Measurements from ENCODE around the gene VWA8. TPM values are rescaled to one million over a fixed set of nuclear protein-coding genes. Genes with fewer than 3 reads are reported as not detected.

The VWA8 gene
- total RNA-seq, 1 donor from 2014 or later, result 12.2 TPM

- no peaks in the 10 kb centered on the region for H3K27me3 Mint-ChIP-seq (ENCODE audit: low read depth)
- no peak overlapping the region for H3K27ac Mint-ChIP-seq (ENCODE audit: unreplicated experiment)
- TF ChIP-seq CTCF (IDR thresholded peaks at IDR 0.05), result no peak
- no peak for DNase-seq (ENCODE audit: low spot score)
- no peaks in the 10 kb centered on the region for H3K9me3 Mint-ChIP-seq (ENCODE audit: low read depth)
- no peaks in the 10 kb centered on the region for H3K36me3 Mint-ChIP-seq (ENCODE audit: low read depth)
- H3K4me1 Mint-ChIP-seq (ENCODE audit: low read depth), result peaks cover 14% of the 10 kb centered on the region
- no peak overlapping the region for H3K4me3 Mint-ChIP-seq (ENCODE audit: unreplicated experiment)
Observed at GRCh38 chr13:41550276-41550675, 410.6 kb downstream of the VWA8 start.

GRCh38 chr13:41549491-41549890, 411.4 kb downstream of the VWA8 start:
- Mint-ChIP-seq H3K27ac (ENCODE audit: unreplicated experiment) (no peak overlapping the region), H3K4me1 (ENCODE audit: low read depth) (peaks cover 14% of the 10 kb centered on the region), H3K36me3 (ENCODE audit: low read depth) (no peaks in the 10 kb centered on the region), H3K9me3 (ENCODE audit: low read depth) (no peaks in the 10 kb centered on the region), H3K4me3 (ENCODE audit: unreplicated experiment) (no peak overlapping the region), H3K27me3 (ENCODE audit: low read depth) (no peaks in the 10 kb centered on the region)
- no peak for TF ChIP-seq CTCF (IDR thresholded peaks at IDR 0.05)
- no peak for DNase-seq (ENCODE audit: low spot score)

- no peaks in the 10 kb centered on the region for H3K27me3 Mint-ChIP-seq (ENCODE audit: low read depth)
- no peak overlapping the region for H3K4me3 Mint-ChIP-seq (ENCODE audit: unreplicated experiment)
- DNase-seq (ENCODE audit: low spot score), result no peak
- no peak for TF ChIP-seq CTCF (IDR thresholded peaks at IDR 0.05)
- H3K36me3 Mint-ChIP-seq (ENCODE audit: low read depth), result no peaks in the 10 kb centered on the region
- no peak overlapping the region for H3K27ac Mint-ChIP-seq (ENCODE audit: unreplicated experiment)
- H3K4me1 Mint-ChIP-seq (ENCODE audit: low read depth), result peaks cover 14% of the 10 kb centered on the region
- H3K9me3 Mint-ChIP-seq (ENCODE audit: low read depth), result no peaks in the 10 kb centered on the region
Observed at GRCh38 chr13:41548910-41549309, 412.0 kb downstream of the VWA8 start.

- Mint-ChIP-seq H3K27ac (ENCODE audit: unreplicated experiment) (no peak overlapping the region), H3K27me3 (ENCODE audit: low read depth) (no peaks in the 10 kb centered on the region), H3K36me3 (ENCODE audit: low read depth) (no peaks in the 10 kb centered on the region), H3K4me1 (ENCODE audit: low read depth) (peaks cover 14% of the 10 kb centered on the region), H3K4me3 (ENCODE audit: unreplicated experiment) (no peak overlapping the region), H3K9me3 (ENCODE audit: low read depth) (no peaks in the 10 kb centered on the region)
- TF ChIP-seq CTCF (IDR thresholded peaks at IDR 0.05), result no peak
- no peak for DNase-seq (ENCODE audit: low spot score)
Observed at GRCh38 chr13:41548031-41548430, 412.9 kb downstream of the VWA8 start.

GRCh38 chr13:41547251-41548000, 413.5 kb downstream of the VWA8 start:
- TF ChIP-seq CTCF (IDR thresholded peaks at IDR 0.05), result no peak
- Mint-ChIP-seq H3K27me3 (ENCODE audit: low read depth) (no peaks in the 10 kb centered on the region), H3K4me3 (ENCODE audit: unreplicated experiment) (no peak overlapping the region), H3K9me3 (ENCODE audit: low read depth) (no peaks in the 10 kb centered on the region), H3K4me1 (ENCODE audit: low read depth) (peaks cover 14% of the 10 kb centered on the region), H3K36me3 (ENCODE audit: low read depth) (no peaks in the 10 kb centered on the region), H3K27ac (ENCODE audit: unreplicated experiment) (no peak overlapping the region)
- DNase-seq (ENCODE audit: low spot score), result no peak
